DMS79 (cell line): ENCODE measurements around the gene LIPE.
"Not testable (repeated sequence)": the region's sequence is repeated elsewhere in the genome, so short reads cannot be mapped to it uniquely, and the experiment has no call there.

Source experiments
- DNase-seq: peaks from one replicate; lab custom pipeline; 2025; lab: John Stamatoyannopoulos, UW

Gene LIPE

GRCh38 chr19:42448306-42448705, 21.1 kb upstream of the LIPE start:
- DNase-seq = not testable (repeated sequence)

- DNase-seq = no peak
These were observed 18.8 kb upstream of the LIPE start for GRCh38 chr19:42445948-42446347.

- DNase-seq = peak; percentile 56
These were observed 16.8 kb upstream of the LIPE start for GRCh38 chr19:42443944-42444398.

GRCh38 chr19:42442833-42443232, 15.6 kb upstream of the LIPE start, which contains the start of gene CXCL17:
CXCL17 (minus strand) TSS chr19:42442946; CDS start chr19:42442832, 114 bp downstream.
- peak; percentile 96 for DNase-seq

GRCh38 chr19:42441049-42441445, 13.9 kb upstream of the LIPE start:
- no peak for DNase-seq

- DNase-seq = peak; percentile 56
These were observed 13.3 kb upstream of the LIPE start for GRCh38 chr19:42440357-42441048.

GRCh38 chr19:42436006-42436405, 8.8 kb upstream of the LIPE start:
- DNase-seq = peak; percentile 48

GRCh38 chr19:42435316-42435715, 8.1 kb upstream of the LIPE start:
- no peak for DNase-seq

GRCh38 chr19:42433503-42434260, 6.5 kb upstream of the LIPE start:
- no peak for DNase-seq

GRCh38 chr19:42431486-42431885, 4.3 kb upstream of the LIPE start:
- DNase-seq = no peak

- no peak for DNase-seq
These were observed 1.5 kb upstream of the LIPE start for GRCh38 chr19:42428676-42429075.

- no peak for DNase-seq
These were observed 545 bp downstream of the LIPE start for GRCh38 chr19:42426643-42427042.

- no peak for DNase-seq
These were observed 2.5 kb downstream of the LIPE start for GRCh38 chr19:42424712-42425131.

GRCh38 chr19:42424345-42424707, 2.9 kb downstream of the LIPE start:
- DNase-seq = no peak

GRCh38 chr19:42423462-42424344, 3.5 kb downstream of the LIPE start:
- peak; percentile 84 for DNase-seq

GRCh38 chr19:42422901-42423461, 4.2 kb downstream of the LIPE start:
- DNase-seq = peak; percentile 65

GRCh38 chr19:42422092-42422900, 4.9 kb downstream of the LIPE start:
- DNase-seq = no peak

GRCh38 chr19:42421591-42422031, 5.6 kb downstream of the LIPE start:
- no peak for DNase-seq

GRCh38 chr19:42421101-42421500, 6.1 kb downstream of the LIPE start:
- no peak for DNase-seq

- no peak for DNase-seq
These were observed 7.1 kb downstream of the LIPE start for GRCh38 chr19:42420055-42420544.

GRCh38 chr19:42419309-42419708, 7.9 kb downstream of the LIPE start:
- DNase-seq = no peak
